Measurements from ENCODE around the gene CPSF3. TPM values are rescaled to one million over a fixed set of nuclear protein-coding genes. Genes with fewer than 3 reads are reported as not detected.

The CPSF3 gene
- total RNA-seq, 1 experiment from 2014 or later, result 68.5 TPM

DNA sequence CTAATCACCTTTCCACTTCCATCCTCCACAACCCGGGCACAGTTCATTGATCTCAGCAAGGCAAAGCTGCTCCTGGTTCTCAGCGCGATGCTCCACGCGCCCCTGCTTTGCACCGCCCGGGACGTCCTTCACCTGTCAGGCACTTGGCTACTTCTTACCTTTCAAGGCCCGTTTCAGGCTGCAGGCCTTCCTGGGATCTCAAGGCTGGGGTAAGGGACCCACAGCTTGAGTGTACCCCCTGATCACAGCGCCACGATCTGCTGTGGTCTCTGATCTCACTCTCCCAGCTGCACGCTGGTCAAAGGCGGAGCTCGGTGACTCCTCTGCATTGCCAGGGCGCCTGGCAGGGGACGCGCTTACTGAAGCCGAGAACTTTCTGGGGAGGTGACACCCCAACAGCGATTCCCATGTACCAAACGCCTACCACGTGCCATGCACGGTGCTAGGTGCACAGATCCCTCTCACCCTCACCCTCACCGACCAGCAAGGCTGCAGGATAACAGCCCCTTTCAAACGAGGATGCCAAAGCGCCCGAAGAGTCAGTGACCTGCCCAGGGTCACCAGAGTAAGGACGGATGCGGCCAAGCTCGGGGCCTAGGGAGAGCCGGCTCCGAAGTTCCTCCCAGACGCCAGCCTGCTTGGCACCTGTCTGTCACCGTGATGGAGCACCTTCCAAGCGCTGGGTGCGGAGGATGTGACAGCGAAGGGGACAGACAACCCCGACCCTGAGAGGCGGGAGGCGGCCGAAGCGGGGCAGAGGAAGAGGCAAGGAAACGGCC lies 944 bp upstream of the CPSF3 start:
- ChIA-PET POLR2A (interaction anchor here (1.3 kb wide), 1 partner anchor 36 kb away, joined by 4 read pairs; no protein-coding TSS in a partner anchor), RAD21 (ENCODE audit: low non-redundant PET in 1 of 2, low total read pairs in 2 of 2, uncharacterized antibody in 2 of 2, unreplicated experiment in 2 of 2) (interaction anchor here in 1 of 2 experiments (0.6 kb wide), 1 partner anchor 36 kb away, joined by 3 read pairs; no protein-coding TSS in a partner anchor), CTCF (interaction anchor here (0.8 kb wide), 1 partner anchor 283 kb away, joined by 3 read pairs; no protein-coding TSS in a partner anchor)
- TF ChIP-seq, protein P1, sequence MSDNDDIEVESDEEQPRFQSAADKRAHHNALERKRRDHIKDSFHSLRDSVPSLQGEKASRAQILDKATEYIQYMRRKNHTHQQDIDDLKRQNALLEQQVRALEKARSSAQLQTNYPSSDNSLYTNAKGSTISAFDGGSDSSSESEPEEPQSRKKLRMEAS (IDR thresholded peaks at IDR 0.05), result peak; percentile 50
- TF ChIP-seq POLR2AphosphoS5 (IDR thresholded peaks at IDR 0.05; ENCODE audit: low read depth, low read length) (no peak), POLR2A (IDR thresholded peaks at IDR 0.05; ENCODE audit: borderline replicate concordance, extremely low read depth, insufficient read depth, insufficient read length) (no peak), SIN3A (IDR thresholded peaks at IDR 0.05; ENCODE audit: low read depth) (peak; percentile 17; the same call in 1 of the 2 replicates), CEBPB (IDR thresholded peaks at IDR 0.05; ENCODE audit: low read depth) (no peak)
- Histone ChIP-seq H3K9me2 (ENCODE audit: insufficient read depth) (no peaks in the 10 kb centered on the region), H3K27ac (ENCODE audit: low read depth, low read length) (peak overlapping the region; percentile 84), H3K27me3 (ENCODE audit: insufficient read depth, low read length) (no peaks in the 10 kb centered on the region), H2AFZ (ENCODE audit: low read depth, low read length, poor library complexity, severe bottlenecking) (no peak overlapping the region), H3K9ac (ENCODE audit: low read length) (peak overlapping the region; percentile 99), H3K36me3 (ENCODE audit: control insufficient read depth in 1 of 2, insufficient read depth in 2 of 2, low read length in 2 of 2) (0 out of 4 replicates have a peak, but pooled peaks cover 0 to 2% of the 10 kb centered on the region in 2 experiments), H3K79me2 (ENCODE audit: insufficient read depth, low read length) (peaks cover 70% of the 10 kb centered on the region), H3K4me2 (ENCODE audit: low read length) (peak overlapping the region; percentile 98), H4K20me1 (ENCODE audit: insufficient read depth) (no peaks in the 10 kb centered on the region), H3K4me1 (ENCODE audit: control insufficient read depth in 1 of 2, insufficient read depth in 2 of 2, low read length in 2 of 2) (peaks cover 13 to 22% of the 10 kb centered on the region in 2 experiments; a peak in 3 of 4 replicates), H3K4me3 (replicated peaks in 1 of 2; ENCODE audit: low read depth in 1 of 2, low read length in 2 of 2) (peak overlapping the region; percentile 57 to 99), H3K9me3 (ENCODE audit: control insufficient read depth in 1 of 2, insufficient read depth in 1 of 2, low read depth in 1 of 2, low read length in 2 of 2) (no peaks in the 10 kb centered on the region)
- DNase-seq (ENCODE audit: low read depth, low spot score) (peak; percentile 18), ATAC-seq (peak; percentile 62)
- BruUV-seq (replicated peaks), result no TSS peak
- intact Hi-C loops (cut with micrococcal nuclease), result loop anchor here (1.0 kb wide), 2 partner anchors 35 to 280 kb away; no protein-coding TSS in a partner anchor

DNA sequence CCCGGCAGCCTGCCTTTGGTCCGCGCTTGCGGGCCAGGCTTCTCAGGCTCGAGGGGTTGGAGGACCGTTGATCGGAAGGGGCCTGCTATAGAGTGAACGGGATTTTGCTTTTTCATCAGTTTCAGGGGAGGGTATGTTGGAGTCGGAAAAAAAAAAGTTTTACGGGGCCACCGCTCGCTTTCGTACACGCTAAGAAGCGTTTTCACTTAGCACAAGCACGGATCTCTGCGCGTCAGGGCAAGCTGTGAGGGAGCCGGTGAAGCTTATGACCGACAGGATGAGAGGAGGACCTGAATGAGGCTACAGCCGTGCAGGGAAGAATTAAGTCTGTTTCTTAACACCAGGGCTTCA lies 443 bp downstream of the CPSF3 start:
- no peaks in the 10 kb centered on the region for H3K9me3 ChIP-seq (ENCODE audit: control insufficient read depth in 1 of 2, insufficient read depth in 1 of 2, low read depth in 1 of 2, low read length in 2 of 2)
- H3K79me2 ChIP-seq (ENCODE audit: insufficient read depth, low read length), result peaks cover 60% of the 10 kb centered on the region
- peak overlapping the region; percentile 57 to 99 for H3K4me3 ChIP-seq (replicated peaks in 1 of 2; ENCODE audit: low read depth in 1 of 2, low read length in 2 of 2)
- H3K27ac ChIP-seq (ENCODE audit: low read depth, low read length), result peak overlapping the region; percentile 84
- peaks cover 13 to 28% of the 10 kb centered on the region in 2 experiments; a peak in 3 of 4 replicates for H3K4me1 ChIP-seq (ENCODE audit: control insufficient read depth in 1 of 2, insufficient read depth in 2 of 2, low read length in 2 of 2)
- RAD21 ChIA-PET (ENCODE audit: low non-redundant PET in 1 of 2, low total read pairs in 2 of 2, uncharacterized antibody in 2 of 2, unreplicated experiment in 2 of 2), result no interaction called here
- DNase-seq (ENCODE audit: low read depth, low spot score) (no peak), ATAC-seq (no peak)
- peak overlapping the region; percentile 98 for H3K4me2 ChIP-seq (ENCODE audit: low read length)
- intact Hi-C loops (cut with micrococcal nuclease), result loop anchor here (1.0 kb wide), 2 partner anchors 37 to 282 kb away; no protein-coding TSS in a partner anchor
- BruUV-seq (replicated peaks), result TSS peak; percentile 81
- H3K9ac ChIP-seq (ENCODE audit: low read length), result peak overlapping the region; percentile 99
- no peaks in the 10 kb centered on the region for H3K9me2 ChIP-seq (ENCODE audit: insufficient read depth)
- CTCF ChIA-PET, result no interaction called here
- no peaks in the 10 kb centered on the region for H4K20me1 ChIP-seq (ENCODE audit: insufficient read depth)
- no peak overlapping the region for H2AFZ ChIP-seq (ENCODE audit: low read depth, low read length, poor library complexity, severe bottlenecking)
- H3K36me3 ChIP-seq (ENCODE audit: control insufficient read depth in 1 of 2, insufficient read depth in 2 of 2, low read length in 2 of 2), result no peaks in the 10 kb centered on the region
- POLR2A ChIA-PET, result interaction anchor here (0.5 kb wide), 1 partner anchor 207 kb away, joined by 3 read pairs; the partner anchor contains the start of gene YWHAQ
- H3K27me3 ChIP-seq (ENCODE audit: insufficient read depth, low read length), result no peaks in the 10 kb centered on the region
- no peak for TF ChIP-seq EZH2phosphoT487 (IDR thresholded peaks at IDR 0.05; ENCODE audit: borderline replicate concordance)
- TF ChIP-seq CEBPB (IDR thresholded peaks at IDR 0.05; ENCODE audit: low read depth), result no peak
- no peak for TF ChIP-seq EZH2 (IDR thresholded peaks at IDR 0.05)
- TF ChIP-seq RAD21 (IDR thresholded peaks at IDR 0.05; ENCODE audit: low read depth), result no peak
- TF ChIP-seq, protein P1 (IDR thresholded peaks at IDR 0.05), result no peak
- no peak for TF ChIP-seq POLR2A (IDR thresholded peaks at IDR 0.05; ENCODE audit: borderline replicate concordance, extremely low read depth, insufficient read depth, insufficient read length)
- TF ChIP-seq, protein P2, sequence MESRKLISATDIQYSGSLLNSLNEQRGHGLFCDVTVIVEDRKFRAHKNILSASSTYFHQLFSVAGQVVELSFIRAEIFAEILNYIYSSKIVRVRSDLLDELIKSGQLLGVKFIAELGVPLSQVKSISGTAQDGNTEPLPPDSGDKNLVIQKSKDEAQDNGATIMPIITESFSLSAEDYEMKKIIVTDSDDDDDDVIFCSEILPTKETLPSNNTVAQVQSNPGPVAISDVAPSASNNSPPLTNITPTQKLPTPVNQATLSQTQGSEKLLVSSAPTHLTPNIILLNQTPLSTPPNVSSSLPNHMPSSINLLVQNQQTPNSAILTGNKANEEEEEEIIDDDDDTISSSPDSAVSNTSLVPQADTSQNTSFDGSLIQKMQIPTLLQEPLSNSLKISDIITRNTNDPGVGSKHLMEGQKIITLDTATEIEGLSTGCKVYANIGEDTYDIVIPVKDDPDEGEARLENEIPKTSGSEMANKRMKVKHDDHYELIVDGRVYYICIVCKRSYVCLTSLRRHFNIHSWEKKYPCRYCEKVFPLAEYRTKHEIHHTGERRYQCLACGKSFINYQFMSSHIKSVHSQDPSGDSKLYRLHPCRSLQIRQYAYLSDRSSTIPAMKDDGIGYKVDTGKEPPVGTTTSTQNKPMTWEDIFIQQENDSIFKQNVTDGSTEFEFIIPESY (IDR thresholded peaks at IDR 0.05; ENCODE audit: extremely low read depth, insufficient replicate concordance, low read length), result no peak
- TF ChIP-seq SP1 (IDR thresholded peaks at IDR 0.05; ENCODE audit: low read depth), result no peak
- no peak for TF ChIP-seq SIN3A (IDR thresholded peaks at IDR 0.05; ENCODE audit: low read depth)
- TF ChIP-seq, protein P3, sequence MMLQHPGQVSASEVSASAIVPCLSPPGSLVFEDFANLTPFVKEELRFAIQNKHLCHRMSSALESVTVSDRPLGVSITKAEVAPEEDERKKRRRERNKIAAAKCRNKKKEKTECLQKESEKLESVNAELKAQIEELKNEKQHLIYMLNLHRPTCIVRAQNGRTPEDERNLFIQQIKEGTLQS (IDR thresholded peaks at IDR 0.05), result no peak
- TF ChIP-seq YY1 (IDR thresholded peaks at IDR 0.05; ENCODE audit: extremely low read depth, insufficient replicate concordance, low read depth, low read length), result no peak
- no peak for TF ChIP-seq TCF7L2 (IDR thresholded peaks at IDR 0.05; ENCODE audit: borderline replicate concordance, extremely low read depth, insufficient read depth, insufficient read length)
- TF ChIP-seq ZNF274 (IDR thresholded peaks at IDR 0.05; ENCODE audit: low read depth, low read length), result no peak

All from HCT116 (cell line).